ENCODE measurements around the gene INMT. TPM values are rescaled to one million over a fixed set of nuclear protein-coding genes. Genes with fewer than 3 reads are reported as not detected.

Gene INMT
- total and polyA plus RNA-seq, 2 experiments from 2014 or later, result 0.79 to 1.1 TPM

DNA sequence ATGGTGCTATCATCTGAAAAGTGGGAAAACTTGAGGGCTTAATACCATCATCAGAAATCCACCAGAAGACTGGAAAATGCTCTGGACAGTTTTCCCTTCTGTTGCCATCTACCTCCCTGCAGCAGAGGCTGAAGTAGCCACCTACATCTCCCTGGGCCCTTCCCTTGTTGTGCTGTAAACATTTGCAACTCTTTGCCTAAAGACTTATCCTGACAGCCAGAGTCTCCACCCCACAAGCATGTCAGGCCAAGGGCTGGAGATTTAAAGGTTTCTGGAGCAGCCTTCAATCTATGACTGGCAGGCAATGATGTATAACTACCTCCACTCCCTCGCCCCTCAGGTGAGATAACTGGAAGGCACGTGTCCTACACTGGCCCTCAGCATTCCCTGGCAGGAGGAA is 29.7 kb upstream of the INMT start (continued):
- TF ChIP-seq, protein P1, sequence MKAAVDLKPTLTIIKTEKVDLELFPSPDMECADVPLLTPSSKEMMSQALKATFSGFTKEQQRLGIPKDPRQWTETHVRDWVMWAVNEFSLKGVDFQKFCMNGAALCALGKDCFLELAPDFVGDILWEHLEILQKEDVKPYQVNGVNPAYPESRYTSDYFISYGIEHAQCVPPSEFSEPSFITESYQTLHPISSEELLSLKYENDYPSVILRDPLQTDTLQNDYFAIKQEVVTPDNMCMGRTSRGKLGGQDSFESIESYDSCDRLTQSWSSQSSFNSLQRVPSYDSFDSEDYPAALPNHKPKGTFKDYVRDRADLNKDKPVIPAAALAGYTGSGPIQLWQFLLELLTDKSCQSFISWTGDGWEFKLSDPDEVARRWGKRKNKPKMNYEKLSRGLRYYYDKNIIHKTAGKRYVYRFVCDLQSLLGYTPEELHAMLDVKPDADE (IDR thresholded peaks at IDR 0.05), result no peak
- TF ChIP-seq CTCF (conservative IDR thresholded peaks at IDR 0.05; ENCODE audit: low read depth in 2 of 2) (no peak), CREB1 (CRISPR knock-in tag; IDR thresholded peaks at IDR 0.05; ENCODE audit: low read depth) (no peak), EZH2 (IDR thresholded peaks at IDR 0.05; ENCODE audit: low read depth, unreplicated experiment) (no peak), JUNB (IDR thresholded peaks at IDR 0.05; ENCODE audit: unreplicated experiment) (no peak), ZNF331 (CRISPR knock-in tag; IDR thresholded peaks at IDR 0.05; ENCODE audit: low read depth) (no peak), REST (IDR thresholded peaks at IDR 0.05; ENCODE audit: unreplicated experiment) (no peak), NANOG (IDR thresholded peaks at IDR 0.05; ENCODE audit: borderline replicate concordance) (no peak), ZNF114 (CRISPR knock-in tag; IDR thresholded peaks at IDR 0.05) (no peak), EZH2phosphoT487 (IDR thresholded peaks at IDR 0.05; ENCODE audit: unreplicated experiment) (no peak), STAT1 (IDR thresholded peaks at IDR 0.05; ENCODE audit: unreplicated experiment) (no peak)

DNA sequence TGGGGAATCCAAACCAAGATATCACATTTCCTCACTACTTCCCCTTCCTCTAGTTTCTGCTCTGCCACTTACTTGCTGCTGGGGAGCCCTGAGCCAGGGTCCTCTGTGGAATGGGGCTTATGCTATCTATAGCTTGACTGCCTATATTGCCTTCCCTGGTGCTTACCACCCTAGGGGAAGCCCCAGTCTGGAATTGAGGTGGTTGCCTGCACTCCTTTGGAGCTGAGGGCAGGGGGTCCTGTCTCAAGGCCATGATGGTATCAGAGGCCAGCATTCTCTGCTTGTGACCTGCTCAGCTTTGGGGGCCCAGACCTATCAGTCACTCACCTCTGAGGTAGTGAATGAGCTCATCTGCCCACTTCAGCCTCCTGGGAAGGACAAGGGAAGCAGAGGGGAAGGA is 29.3 kb upstream of the INMT start:
- no peaks in the 10 kb centered on the region for H3K79me2 ChIP-seq (replicated peaks; ENCODE audit: insufficient read depth)
- H3F3A ChIP-seq (replicated peaks; ENCODE audit: low read depth), result peaks cover 3% of the 10 kb centered on the region; the same call in 1 of the 2 replicates
- Mint-ChIP-seq H3K9me3 (peaks cover 30% of the 10 kb centered on the region), H3K27ac (no peak overlapping the region), H3K27me3 (ENCODE audit: insufficient read depth, low read depth, poor library complexity) (peaks cover 24% of the 10 kb centered on the region), H3K36me3 (ENCODE audit: low read depth) (peaks cover 24% of the 10 kb centered on the region), H3K4me1 (peaks cover 25% of the 10 kb centered on the region), H3K4me3 (no peak overlapping the region)
- no peak overlapping the region for H3K27ac ChIP-seq (ENCODE audit: low read depth)
- TF ChIP-seq CTCF (conservative IDR thresholded peaks at IDR 0.05; ENCODE audit: low read depth in 2 of 2), result no peak
- TF ChIP-seq ZNF331 (CRISPR knock-in tag; IDR thresholded peaks at IDR 0.05; ENCODE audit: low read depth), result no peak
- no peak for TF ChIP-seq EZH2phosphoT487 (IDR thresholded peaks at IDR 0.05; ENCODE audit: unreplicated experiment)
- DNase-seq (ENCODE audit: low spot score) (no peak), ATAC-seq (no peak)
- no peak overlapping the region for H2AFZ ChIP-seq
- H3K4me3 ChIP-seq, result no peak overlapping the region
- no peak overlapping the region for H3K4me2 ChIP-seq
- H3K36me3 ChIP-seq (ENCODE audit: insufficient read depth), result 0 out of 2 replicates have a peak, but pooled peaks cover 4% of the 10 kb centered on the region
- H3K9me2 ChIP-seq (ENCODE audit: insufficient read depth), result 0 out of 2 replicates have a peak, but pooled peaks cover 6% of the 10 kb centered on the region
- peaks cover 15% of the 10 kb centered on the region for H3K4me1 ChIP-seq (ENCODE audit: insufficient read depth)
- no peaks in the 10 kb centered on the region for H4K20me1 ChIP-seq (replicated peaks; ENCODE audit: insufficient read depth)
- no peaks in the 10 kb centered on the region for H3K27me3 ChIP-seq (ENCODE audit: insufficient read depth)

Data from GM23338 (cell line).